Sigmoid colon (tissue), 4 donors: ENCODE data around the gene SRPX.

Experiments
- POLR2AphosphoS5 ChIP-seq, 4 donors: sonication (generic); formaldehyde crosslinking; IDR thresholded peaks; one replicate each; pipeline ENCODE4 v1.6.1; 2017; ENCODE audit warnings: antibody characterized with exemption in 4 of 4
- TF ChIP-seq, protein P1 (sequence below), 4 experiments: fragments of 450-650 bp in 3 of 4; fragments of 200-600 bp in 1 of 4; IDR thresholded peaks; one replicate each; pipeline ENCODE4 v1.5.1; 2016 to 2019; ENCODE audit warnings: antibody characterized with exemption in 4 of 4, mild to moderate bottlenecking in 3 of 4, moderate library complexity in 2 of 4

DNA sequence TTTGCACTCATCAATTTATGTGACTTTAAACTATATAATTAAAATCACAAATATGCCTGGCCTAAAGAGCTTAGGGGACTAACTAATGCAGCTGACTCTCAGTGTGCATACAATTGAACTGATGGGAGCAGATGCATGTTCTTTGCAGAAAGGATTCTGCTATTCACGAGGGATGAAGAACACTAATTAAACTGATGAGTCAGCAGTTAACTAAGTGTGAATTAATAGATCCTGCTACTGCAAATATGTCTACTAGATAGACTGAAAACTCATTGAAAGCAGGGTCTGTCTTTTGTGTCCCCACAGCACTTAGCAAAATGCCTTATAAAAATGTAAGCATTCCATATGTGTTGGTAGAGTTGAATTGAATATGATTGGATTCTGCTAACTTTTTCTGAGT lies 104.0 kb downstream of the SRPX start:
- no peak for TF ChIP-seq POLR2AphosphoS5 (IDR thresholded peaks at IDR 0.05)
- TF ChIP-seq, protein P1, sequence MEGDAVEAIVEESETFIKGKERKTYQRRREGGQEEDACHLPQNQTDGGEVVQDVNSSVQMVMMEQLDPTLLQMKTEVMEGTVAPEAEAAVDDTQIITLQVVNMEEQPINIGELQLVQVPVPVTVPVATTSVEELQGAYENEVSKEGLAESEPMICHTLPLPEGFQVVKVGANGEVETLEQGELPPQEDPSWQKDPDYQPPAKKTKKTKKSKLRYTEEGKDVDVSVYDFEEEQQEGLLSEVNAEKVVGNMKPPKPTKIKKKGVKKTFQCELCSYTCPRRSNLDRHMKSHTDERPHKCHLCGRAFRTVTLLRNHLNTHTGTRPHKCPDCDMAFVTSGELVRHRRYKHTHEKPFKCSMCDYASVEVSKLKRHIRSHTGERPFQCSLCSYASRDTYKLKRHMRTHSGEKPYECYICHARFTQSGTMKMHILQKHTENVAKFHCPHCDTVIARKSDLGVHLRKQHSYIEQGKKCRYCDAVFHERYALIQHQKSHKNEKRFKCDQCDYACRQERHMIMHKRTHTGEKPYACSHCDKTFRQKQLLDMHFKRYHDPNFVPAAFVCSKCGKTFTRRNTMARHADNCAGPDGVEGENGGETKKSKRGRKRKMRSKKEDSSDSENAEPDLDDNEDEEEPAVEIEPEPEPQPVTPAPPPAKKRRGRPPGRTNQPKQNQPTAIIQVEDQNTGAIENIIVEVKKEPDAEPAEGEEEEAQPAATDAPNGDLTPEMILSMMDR (IDR thresholded peaks at IDR 0.05) = no peak
